ENCODE data around the gene SEC22A.

SEC22A gene

GRCh38 chr3:123286308-123287023, 84.7 kb downstream of the SEC22A start:
- no peak for DNase-seq (ENCODE audit: low read depth in 1 of 2, low spot score in 1 of 2)

DNA sequence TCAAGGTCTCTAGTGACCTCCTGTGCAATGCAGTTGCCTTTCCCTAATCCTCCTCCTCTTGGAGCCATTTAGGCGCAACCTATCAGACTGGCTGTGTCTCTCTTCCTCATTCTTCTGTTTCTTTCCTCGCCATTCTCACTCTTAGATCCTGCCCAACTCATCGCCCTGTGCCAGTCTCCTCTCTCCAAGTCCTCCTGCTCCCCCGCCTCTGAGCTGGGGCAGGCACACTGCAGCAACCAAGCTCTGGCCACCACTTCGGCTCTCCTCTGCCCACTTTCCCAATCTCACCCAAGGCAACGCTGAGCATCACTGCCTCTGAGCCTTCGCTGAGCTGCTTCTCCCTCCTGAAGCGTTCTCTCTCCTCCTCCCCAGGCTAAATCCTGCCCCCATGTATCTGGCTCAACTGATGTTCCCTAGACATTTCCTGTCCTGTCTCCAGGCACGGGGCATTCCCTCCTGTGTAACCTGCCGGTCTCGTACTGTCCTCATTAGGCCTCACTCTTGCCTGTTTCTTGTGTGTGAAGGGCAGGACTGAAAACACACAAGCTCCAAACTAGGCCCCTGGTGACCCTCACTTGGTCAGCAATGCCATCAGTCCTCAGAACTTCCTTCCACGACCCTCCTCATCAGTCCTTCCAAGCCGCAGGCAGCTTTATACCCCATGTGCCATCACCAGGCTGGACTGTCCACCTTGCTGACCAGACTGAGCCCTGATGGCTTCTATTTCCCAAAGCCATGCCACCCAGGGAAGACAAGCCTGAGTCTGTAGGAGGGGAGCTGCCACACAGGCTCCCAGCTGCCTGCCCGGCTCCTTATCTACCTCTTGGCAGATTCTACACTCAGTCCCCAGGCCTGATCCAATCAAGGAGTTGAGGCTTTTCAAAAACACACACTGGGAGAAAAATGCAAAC, 85.6 kb downstream of the SEC22A start:
- DNase-seq (ENCODE audit: low read depth in 1 of 2, low spot score in 1 of 2), result no peak

GRCh38 chr3:123287962-123288302, 86.2 kb downstream of the SEC22A start:
- DNase-seq (ENCODE audit: low read depth in 1 of 2, low spot score in 1 of 2), result no peak

DNA sequence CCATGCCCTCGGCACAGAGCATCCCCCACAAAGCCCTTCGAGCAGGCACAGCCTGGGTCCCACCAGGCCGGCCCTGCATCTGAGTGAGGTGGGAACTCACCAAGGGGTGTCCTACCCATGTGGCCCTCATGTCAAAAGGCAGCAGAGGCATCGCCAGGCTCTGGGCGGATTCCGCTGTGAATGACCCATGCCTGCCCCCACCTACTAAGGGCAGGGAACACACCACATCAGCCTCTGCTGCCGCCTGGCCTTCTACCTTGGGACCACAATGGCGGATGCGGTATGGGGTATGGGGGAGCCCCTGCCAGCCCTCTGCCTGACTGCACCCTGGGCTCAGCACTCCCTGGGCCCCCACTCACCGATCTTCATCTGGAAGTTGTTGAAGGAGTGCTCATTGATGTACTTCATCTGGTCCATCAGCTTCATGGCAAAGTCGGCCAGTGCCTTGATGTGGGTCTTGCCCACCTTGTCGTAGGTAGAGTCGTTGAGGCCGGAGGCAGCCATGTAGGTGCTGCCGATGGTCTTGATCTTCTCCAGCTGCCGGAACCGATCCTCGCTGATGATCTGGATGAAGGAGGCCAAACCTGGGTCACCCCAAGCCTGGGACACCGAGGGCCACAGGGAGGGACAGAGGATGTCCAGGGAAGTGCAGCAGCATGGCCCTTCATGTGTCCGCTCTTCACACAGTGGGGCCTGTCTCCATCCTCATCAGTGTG, 87.8 kb downstream of the SEC22A start:
- DNase-seq (ENCODE audit: low read depth in 1 of 2, low spot score in 1 of 2), result no peak

DNA sequence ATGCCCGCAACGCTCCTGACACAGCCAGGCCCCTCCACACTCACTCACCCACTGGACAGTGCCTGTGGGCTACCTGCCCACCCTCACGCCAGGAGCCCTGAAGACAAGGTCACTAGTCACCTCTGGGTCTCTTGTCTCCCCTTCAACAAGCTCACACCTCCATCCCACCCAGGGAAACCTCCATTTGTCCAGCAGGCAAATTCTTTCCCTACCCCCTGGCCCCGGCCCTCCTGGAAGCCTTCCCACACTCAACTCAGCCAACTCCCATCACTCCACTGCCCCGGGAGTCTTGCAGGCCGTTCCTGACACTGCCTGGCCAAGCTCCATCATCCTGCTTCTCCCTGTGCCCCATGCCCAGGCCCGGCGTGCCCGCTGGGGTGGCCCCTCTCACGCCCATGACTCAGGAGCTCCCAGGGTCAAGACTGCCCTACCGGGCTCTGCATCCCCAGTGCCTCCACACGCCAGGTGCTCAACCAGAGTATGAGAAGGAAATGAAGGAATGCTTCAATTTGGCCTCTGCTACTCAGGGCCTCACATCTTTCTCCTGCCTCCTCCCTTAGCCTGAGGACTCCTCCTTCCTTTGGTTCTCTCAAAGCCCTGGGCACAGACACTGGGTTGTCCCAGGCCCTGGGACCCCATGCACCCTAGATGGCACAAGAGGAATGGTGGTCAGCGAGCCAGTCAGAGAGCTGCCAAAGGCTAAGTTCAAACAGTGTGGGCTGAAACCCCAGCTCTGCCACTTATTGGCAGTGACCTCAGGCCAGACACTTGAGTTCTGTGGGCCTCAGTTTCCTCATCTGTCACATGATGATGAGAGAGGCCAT, 88.6 kb downstream of the SEC22A start:
- no peak for DNase-seq (ENCODE audit: low read depth in 1 of 2, low spot score in 1 of 2)

GRCh38 chr3:123290962-123291361, 89.2 kb downstream of the SEC22A start:
- DNase-seq (ENCODE audit: low read depth in 1 of 2, low spot score in 1 of 2), result no peak

DNA sequence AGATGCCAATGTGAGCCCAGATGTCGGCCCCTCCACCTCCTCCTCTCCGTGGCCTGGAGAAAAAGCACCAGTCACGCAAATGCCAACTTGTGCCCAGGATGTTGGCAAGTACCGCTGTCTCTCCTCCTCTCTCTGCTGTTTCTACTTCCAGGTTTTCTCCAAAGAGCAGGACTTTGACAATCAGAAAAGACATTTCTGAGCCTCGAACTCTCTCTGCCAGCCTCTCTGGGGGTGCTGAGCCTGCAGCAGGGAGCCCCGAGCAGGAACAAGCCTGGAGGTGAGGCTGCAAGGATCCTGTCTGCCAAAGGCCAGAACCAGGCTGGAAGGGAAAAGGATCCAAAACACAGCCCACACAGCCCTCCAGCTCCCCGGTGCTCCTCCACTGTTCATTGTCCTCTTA, 89.7 kb downstream of the SEC22A start:
- DNase-seq (ENCODE audit: low read depth in 1 of 2, low spot score in 1 of 2), result no peak

DNA sequence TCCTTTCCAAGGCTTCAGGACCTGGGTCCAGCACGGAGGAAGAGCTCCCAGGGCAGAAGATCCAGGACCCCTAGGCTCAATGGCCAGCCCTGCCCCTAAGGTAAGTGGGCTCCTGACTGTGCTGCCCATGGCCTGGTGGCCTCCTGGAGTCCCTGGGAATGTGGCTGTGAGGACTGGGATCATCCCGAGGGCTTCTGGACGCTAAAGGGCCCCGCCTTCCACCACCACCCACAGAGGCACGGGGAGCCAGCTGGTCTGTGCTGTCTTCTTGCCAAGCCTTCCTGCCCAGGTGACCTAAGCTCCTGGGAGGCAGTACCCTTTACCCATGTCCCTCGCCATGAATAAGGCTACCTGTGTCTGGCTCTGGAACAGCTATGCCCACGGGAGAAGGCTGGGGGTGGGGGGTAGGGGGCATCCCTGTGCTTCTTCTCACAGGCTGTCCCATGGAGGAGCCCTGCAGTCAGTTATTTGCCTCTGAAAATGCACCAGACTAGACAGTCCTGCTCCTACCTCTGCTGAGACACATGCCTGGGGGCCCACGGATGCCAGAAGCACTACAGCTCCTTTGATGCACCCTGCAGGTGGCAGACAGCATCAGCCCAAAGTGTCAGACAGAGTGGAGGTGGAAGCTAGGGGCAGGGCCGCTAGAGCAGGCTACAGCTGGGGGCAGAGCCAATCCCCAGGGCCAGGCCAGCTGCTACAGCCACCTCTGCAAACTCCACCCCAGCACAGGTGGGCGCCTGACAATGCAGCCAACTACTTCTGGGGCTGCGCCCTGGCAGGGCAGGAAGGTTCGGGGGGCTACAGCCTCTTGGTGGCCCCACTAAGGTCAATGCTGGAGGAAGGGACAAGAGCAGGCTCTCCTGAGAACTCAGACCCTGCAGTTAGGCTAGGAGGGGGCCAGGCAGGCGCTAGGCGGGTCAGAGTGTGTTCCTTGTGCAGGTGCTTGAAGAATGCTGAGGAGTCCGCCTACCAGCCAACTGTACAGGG, 90.9 kb downstream of the SEC22A start:
- no peak for DNase-seq (ENCODE audit: low read depth in 1 of 2, low spot score in 1 of 2)

- DNase-seq (ENCODE audit: low read depth in 1 of 2, low spot score in 1 of 2), result no peak
These were observed 92.7 kb downstream of the SEC22A start for GRCh38 chr3:123294296-123294938.

DNA sequence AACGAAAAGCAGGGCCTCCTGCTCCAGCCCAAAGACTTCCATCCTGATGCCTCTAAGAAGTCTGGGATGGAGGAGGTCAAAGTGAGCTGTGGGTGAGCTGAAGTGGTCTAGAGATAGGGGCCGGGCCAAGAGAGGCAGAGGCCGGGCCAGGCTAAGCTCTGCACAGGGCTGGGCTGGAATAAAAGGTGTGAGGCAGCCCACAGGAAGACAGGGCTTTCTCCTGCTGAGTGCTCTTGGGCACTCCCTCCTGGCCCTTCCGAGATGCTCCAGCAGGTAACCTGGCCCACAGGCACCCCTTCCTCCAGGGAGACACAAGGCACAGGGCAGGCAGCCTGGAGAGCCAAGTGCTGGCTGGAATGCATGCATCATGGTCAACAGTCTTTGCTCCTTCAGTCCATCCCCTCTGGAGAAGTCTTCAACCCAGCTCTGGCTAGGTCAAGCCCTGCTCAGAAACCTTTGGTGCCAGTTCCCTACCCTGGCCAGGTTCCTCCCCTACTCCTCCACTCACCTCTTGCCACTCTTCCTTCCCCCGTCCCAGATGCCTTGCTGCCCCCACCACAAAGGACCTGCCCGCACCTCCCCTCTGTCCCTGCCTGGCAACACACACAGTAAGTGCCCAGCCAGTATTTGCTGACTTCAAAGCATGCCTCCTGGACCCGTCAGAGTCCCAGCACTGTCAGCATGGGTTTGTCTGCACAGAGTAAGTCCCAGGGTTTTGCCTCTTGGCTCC, 93.6 kb downstream of the SEC22A start:
- DNase-seq (ENCODE audit: low read depth in 1 of 2, low spot score in 1 of 2), result no peak

DNA sequence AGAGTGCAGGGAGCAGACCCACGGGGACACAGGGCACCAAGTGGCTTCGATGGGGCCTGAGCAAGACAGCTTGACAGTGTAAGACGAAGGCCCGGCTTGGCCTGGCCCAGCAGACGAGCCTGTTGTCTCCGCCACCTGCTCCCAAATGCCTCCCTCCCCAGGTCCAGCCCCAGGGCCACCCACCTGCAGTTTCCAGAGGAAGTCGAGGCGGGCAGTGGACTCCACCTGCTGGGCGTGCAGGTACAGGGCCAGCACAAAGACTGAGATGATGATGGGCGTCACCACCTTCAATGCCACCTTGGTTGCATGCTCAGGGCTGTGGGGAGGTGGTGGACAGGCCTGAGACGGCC, 94.1 kb downstream of the SEC22A start:
- no peak for DNase-seq (ENCODE audit: low read depth in 1 of 2, low spot score in 1 of 2)

GRCh38 chr3:123296261-123296660, 94.5 kb downstream of the SEC22A start:
- no peak for DNase-seq (ENCODE audit: low read depth in 1 of 2, low spot score in 1 of 2)

GRCh38 chr3:123296836-123297626, 95.3 kb downstream of the SEC22A start:
- DNase-seq (ENCODE audit: low read depth in 1 of 2, low spot score in 1 of 2), result no peak

DNA sequence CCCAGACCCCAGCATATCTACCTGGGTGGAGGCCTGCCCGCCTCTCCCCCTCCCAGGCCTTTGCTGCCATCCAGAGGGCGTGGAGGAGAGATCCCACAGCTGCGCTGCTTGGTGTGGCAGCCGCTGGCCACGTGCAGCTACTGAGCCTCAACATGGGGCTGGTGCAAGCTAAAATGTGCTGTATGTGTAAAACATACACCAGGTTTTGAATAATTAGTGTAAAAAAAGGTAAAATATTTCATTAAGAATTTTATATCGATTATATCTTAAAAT, 95.8 kb downstream of the SEC22A start:
- no peak for DNase-seq (ENCODE audit: low read depth in 1 of 2, low spot score in 1 of 2)

- DNase-seq (ENCODE audit: low read depth in 1 of 2, low spot score in 1 of 2), result no peak
These were observed 97.2 kb downstream of the SEC22A start for GRCh38 chr3:123298903-123299302.

DNA sequence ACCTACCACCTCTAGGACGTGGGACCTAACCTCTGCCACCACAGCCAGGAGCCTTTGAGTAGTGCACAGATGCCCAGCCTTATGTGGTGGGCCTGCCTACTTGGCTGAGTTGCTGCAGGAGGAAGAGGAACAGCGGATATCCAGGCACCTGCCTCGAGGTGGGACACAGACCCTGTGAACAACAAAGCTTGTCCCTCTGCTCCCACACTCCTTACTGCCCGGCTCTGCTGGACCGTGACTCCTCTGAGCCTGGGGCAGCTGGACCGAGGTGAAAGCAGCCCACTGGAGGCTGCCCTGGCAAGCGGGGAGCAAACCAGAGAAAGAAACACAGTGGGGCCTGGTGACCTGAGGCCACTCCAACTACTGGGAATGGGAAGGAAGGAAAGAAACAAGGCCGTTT, 97.8 kb downstream of the SEC22A start:
- no peak for DNase-seq (ENCODE audit: low read depth in 1 of 2, low spot score in 1 of 2)

DNA sequence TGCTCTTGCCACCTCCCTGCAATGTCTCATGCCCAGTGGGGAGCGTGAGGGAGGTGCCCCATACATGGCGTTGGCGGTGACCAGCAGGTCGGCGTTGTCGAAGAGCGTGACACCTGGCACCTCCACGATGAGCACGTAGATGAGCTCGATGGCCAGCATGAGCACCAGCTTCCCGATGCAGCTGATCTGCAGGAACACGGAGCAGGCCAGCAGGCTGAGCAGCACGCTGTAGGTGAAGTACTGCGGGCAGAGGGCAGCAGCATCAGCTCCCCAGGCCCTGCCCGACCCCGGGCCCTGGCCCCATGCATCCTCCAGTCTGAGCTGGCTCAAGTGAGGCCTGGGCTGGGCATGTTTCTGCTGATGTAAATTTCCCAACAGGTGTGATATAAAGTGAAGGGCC, 98.3 kb downstream of the SEC22A start:
- DNase-seq (ENCODE audit: low read depth in 1 of 2, low spot score in 1 of 2), result no peak

DNA sequence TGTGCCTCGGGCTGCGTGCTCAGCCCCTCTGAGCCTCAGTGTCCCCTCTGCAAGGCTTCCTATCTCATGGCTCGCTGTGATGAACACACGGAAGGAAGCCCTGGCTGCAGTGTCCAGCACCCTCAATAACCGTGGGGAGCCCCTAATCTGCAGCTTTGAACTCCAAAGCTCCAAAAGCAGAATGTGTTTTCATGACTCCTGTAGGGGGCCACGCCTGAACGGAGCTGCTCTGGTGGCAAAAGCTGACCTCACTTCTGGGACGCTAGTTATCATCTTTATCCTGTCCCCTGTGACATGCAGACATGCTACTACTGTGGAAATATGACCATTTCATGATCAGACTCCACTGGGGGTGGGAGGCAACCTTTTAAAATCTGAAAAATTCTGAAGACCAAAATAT, 98.8 kb downstream of the SEC22A start:
- no peak for DNase-seq (ENCODE audit: low read depth in 1 of 2, low spot score in 1 of 2)
